Esophagus muscularis mucosa (tissue), 4 donors: Measurements from ENCODE around the gene CAMSAP2. TPM values are rescaled to one million over a fixed set of nuclear protein-coding genes. Genes with fewer than 3 reads are reported as not detected.

ENCODE experiments used
- DNase-seq: peaks from one replicate; pipeline ENCODE4 v3.0.0-alpha.2; 2017; ENCODE audit errors: extremely low spot score
- H3K27ac ChIP-seq, 4 donors: fragments of 200-600 bp; sonication (generic); replicated peaks in 1 of 4; 1 replicate in 3 of 4; 2 replicates in 1 of 4; pipeline ENCODE4 v1.5.1; 2016 to 2019; ENCODE audit warnings: mild to moderate bottlenecking in 1 of 4
- H3K27me3 ChIP-seq, 4 donors: fragments of 200-600 bp; sonication (generic); one replicate each; pipeline versions ENCODE4 v1.5.1 to v1.6.0; 2016 to 2019
- H3K36me3 ChIP-seq, 4 donors: fragments of 200-600 bp; sonication (generic); one replicate each; pipeline ENCODE4 v1.5.1; 2016 to 2019
- H3K4me1 ChIP-seq, 4 donors: fragments of 200-600 bp; sonication (generic); one replicate each; pipeline ENCODE4 v1.5.1; 2016 to 2019
- H3K4me3 ChIP-seq, 4 donors: fragments of 200-600 bp; sonication (generic); 1 replicate in 2 of 4; 2 replicates in 2 of 4; pipeline ENCODE4 v1.5.1; 2016 to 2019; ENCODE audit warnings: mild to moderate bottlenecking in 4 of 4, moderate library complexity in 1 of 4
- H3K9me3 ChIP-seq, 4 donors: fragments of 200-600 bp; sonication (generic); 1 replicate in 3 of 4; 2 replicates in 1 of 4; pipeline ENCODE4 v1.5.1; 2016 to 2019
- EP300 ChIP-seq: sonication (generic); formaldehyde crosslinking; IDR thresholded peaks from one replicate; pipeline ENCODE4 v1.6.1; 2017; ENCODE audit warnings: antibody characterized with exemption
- POLR2A ChIP-seq: fragments of 450-650 bp; IDR thresholded peaks from one replicate; pipeline ENCODE4 v1.6.1; 2017; ENCODE audit warnings: antibody characterized with exemption, moderate library complexity, mild to moderate bottlenecking, low read depth
- POLR2AphosphoS5 ChIP-seq, 2 donors: sonication (generic); formaldehyde crosslinking; IDR thresholded peaks; one replicate each; pipeline ENCODE4 v1.6.1; 2017; ENCODE audit warnings: antibody characterized with exemption in 2 of 2
- WGBS: methylation state at CpG from one replicate; pipeline ENCODE4 v1.1.5; 2018; 5-methylcytosine and 5-hydroxymethylcytosine counted together
- intact Hi-C: fragments of 100-400 bp; cut with DNase I; formaldehyde crosslinking; loops from one replicate; pipeline ENCODE4 v1.15.1; 2023
- total RNA-seq, 4 donors: library from RNA; depleted of rRNA; stranded (reverse); fragments of >200 nt; gene quantifications; one replicate each; pipeline versions ENCODE4 v1.1.0 to v1.2.1, GENCODE V29; 2016
- TF ChIP-seq, protein P1 (sequence below), 3 experiments: fragments of 200-600 bp in 2 of 3; fragments of 450-650 bp in 1 of 3; sonication (generic) in 2 of 3; IDR thresholded peaks; one replicate each; pipeline ENCODE4 v1.5.1; 2017 to 2019; ENCODE audit warnings: antibody characterized with exemption in 3 of 3, mild to moderate bottlenecking in 2 of 3, moderate library complexity in 1 of 3

CAMSAP2 gene
- total RNA-seq, 4 donors from 2014 or later: 34.6 to 44.0 (median 38.4) TPM

DNA sequence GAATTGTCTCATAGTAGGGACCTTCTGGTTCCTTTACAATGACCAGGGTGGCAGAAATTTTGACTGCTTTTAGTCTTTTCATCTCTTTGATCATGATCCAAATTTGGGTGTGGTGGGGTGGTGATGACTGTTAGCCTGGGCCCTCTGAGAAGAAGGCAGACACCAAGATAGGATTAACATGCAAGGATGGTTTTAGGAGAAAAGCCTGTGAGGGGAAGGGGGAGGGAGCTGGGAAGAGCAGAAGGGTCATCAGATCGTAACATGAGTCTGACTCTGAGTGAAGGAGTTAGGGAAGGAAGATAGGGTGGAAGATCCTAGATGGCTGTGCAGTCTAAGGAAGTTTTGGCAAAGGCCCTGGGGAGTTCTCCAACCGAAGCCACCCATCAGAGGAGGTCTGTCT is 28.5 kb upstream of the CAMSAP2 start:
- Histone ChIP-seq H3K27me3 (no peaks in the 10 kb centered on the region), H3K4me1 (no peaks in the 10 kb centered on the region), H3K27ac (no peak overlapping the region), H3K4me3 (no peak overlapping the region), H3K36me3 (no peaks in the 10 kb centered on the region), H3K9me3 (no peaks in the 10 kb centered on the region)
- TF ChIP-seq, protein P1, sequence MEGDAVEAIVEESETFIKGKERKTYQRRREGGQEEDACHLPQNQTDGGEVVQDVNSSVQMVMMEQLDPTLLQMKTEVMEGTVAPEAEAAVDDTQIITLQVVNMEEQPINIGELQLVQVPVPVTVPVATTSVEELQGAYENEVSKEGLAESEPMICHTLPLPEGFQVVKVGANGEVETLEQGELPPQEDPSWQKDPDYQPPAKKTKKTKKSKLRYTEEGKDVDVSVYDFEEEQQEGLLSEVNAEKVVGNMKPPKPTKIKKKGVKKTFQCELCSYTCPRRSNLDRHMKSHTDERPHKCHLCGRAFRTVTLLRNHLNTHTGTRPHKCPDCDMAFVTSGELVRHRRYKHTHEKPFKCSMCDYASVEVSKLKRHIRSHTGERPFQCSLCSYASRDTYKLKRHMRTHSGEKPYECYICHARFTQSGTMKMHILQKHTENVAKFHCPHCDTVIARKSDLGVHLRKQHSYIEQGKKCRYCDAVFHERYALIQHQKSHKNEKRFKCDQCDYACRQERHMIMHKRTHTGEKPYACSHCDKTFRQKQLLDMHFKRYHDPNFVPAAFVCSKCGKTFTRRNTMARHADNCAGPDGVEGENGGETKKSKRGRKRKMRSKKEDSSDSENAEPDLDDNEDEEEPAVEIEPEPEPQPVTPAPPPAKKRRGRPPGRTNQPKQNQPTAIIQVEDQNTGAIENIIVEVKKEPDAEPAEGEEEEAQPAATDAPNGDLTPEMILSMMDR (IDR thresholded peaks at IDR 0.05): no peak
- no peak for TF ChIP-seq POLR2AphosphoS5 (IDR thresholded peaks at IDR 0.05)
- TF ChIP-seq POLR2A: no peak
- no peak for TF ChIP-seq EP300
- intact Hi-C loops: no loop called here
- 79% methylated on average over 2 of the region's 2 CpGs for WGBS
- no peak for DNase-seq

DNA sequence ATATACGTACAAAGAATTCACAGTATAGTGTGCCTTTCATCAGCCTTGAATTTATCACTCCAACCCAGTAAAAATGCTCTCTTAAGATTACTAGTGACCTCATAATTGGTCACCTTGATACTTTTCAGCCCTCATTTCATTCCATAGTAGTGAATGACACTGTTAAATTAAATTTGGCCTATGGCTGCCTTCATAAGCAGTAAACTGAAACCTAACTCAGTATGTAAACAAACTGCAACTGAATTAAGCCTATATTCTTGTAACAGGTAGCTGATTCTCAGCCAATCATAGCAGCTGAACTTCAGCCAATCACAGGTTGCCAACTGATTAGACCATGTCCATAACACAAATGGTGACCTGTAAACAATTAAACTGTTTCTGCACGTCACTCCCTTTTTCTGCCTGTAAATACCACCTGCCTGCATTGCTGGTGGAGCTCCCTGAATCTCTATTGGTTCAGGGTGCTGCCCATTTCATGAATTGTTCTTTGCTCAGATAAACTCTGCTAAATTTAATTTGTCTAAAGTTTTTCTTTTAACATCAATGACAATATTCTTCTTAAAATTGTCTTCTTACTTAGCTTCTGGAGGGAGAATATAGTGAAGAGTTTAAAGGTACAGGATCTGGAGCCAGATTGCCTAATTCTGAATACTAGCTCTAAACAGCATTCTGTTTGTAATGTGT is 24.0 kb upstream of the CAMSAP2 start:
- intact Hi-C loops: no loop called here
- Histone ChIP-seq H3K27me3 (no peaks in the 10 kb centered on the region), H3K27ac (no peak overlapping the region), H3K4me1 (no peaks in the 10 kb centered on the region), H3K9me3 (no peaks in the 10 kb centered on the region), H3K36me3 (no peaks in the 10 kb centered on the region), H3K4me3 (no peak overlapping the region)
- 79% methylated on average over 2 of the region's 2 CpGs for WGBS
- TF ChIP-seq POLR2AphosphoS5 (IDR thresholded peaks at IDR 0.05) (no peak), EP300 (no peak), POLR2A (no peak)
- TF ChIP-seq, protein P1 (IDR thresholded peaks at IDR 0.05): no peak
- no peak for DNase-seq

DNA sequence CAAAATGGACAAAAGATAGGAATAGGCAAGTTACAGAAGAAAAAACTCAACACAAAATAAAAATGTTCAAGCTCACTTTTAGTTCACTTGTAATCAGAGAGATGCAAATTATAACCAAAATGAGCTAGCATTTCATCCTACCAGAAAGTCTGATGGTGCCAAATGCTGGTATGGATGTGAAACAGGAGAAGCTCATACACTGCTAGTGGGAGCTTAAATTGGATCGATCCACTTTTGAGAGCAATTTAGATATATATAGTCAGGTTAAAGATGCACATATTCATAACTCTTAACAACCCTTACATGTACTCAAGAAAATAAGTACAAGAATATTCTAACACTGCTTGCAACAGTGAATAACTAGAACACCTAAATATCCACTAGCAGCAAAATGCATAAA is 18.5 kb upstream of the CAMSAP2 start:
- Histone ChIP-seq H3K4me1 (no peaks in the 10 kb centered on the region), H3K27me3 (no peaks in the 10 kb centered on the region), H3K36me3 (no peaks in the 10 kb centered on the region), H3K27ac (no peak overlapping the region), H3K4me3 (no peak overlapping the region), H3K9me3 (no peaks in the 10 kb centered on the region)
- intact Hi-C loops: no loop called here
- TF ChIP-seq POLR2AphosphoS5 (IDR thresholded peaks at IDR 0.05) (no peak), EP300 (no peak), POLR2A (no peak)
- TF ChIP-seq, protein P1 (IDR thresholded peaks at IDR 0.05): no peak
- WGBS: 87% methylated on average over 1 of the region's 1 CpG
- no peak for DNase-seq

DNA sequence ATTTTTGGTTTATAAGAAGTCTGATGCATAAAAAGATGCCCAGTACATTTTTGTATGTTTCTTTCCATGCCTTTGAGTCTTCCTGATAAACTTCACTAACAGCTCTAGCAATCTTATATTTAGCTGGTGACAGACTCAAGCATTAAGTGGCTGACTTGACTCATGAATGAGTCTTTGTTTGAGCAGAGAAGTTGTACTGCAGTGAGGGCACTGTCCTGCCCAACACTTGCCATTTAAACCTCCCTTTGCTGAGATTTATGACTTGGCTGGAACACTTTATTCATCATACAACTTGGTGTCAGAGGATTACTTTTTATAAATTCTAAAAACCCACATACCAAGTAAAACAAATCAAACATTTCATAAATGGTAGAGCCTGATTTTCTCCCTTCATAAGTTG is 14.6 kb upstream of the CAMSAP2 start:
- H3K36me3 ChIP-seq: no peaks in the 10 kb centered on the region
- H3K27ac ChIP-seq: no peak overlapping the region
- no peaks in the 10 kb centered on the region for H3K9me3 ChIP-seq
- H3K27me3 ChIP-seq: no peaks in the 10 kb centered on the region
- TF ChIP-seq POLR2AphosphoS5 (IDR thresholded peaks at IDR 0.05): no peak
- TF ChIP-seq, protein P1 (IDR thresholded peaks at IDR 0.05): no peak
- no peak for TF ChIP-seq POLR2A
- no peak for TF ChIP-seq EP300
- no peaks in the 10 kb centered on the region for H3K4me1 ChIP-seq
- no peak overlapping the region for H3K4me3 ChIP-seq
- intact Hi-C loops: no loop called here
- DNase-seq: no peak

DNA sequence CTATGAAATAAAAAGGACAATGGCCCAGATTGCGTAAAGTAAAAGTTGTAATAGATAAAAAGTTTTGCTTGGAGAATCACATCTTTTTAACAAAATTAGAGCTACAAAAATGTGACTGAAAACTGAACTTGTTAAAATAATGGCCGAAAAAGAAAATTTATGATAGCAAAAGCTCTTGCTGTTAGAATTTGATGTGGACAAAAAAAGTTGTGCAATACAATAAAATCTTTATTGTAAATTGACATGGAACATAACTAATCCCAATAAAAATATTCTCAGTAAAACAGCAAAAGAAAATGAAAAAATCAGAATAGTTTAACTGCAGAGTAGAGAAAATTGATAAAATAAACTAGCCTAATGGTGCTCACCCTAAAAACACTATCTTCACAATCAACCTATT is 11.4 kb upstream of the CAMSAP2 start:
- Histone ChIP-seq H3K27me3 (no peaks in the 10 kb centered on the region), H3K4me1 (no peaks in the 10 kb centered on the region), H3K9me3 (no peaks in the 10 kb centered on the region), H3K27ac (no peak overlapping the region), H3K4me3 (no peak overlapping the region), H3K36me3 (no peaks in the 10 kb centered on the region)
- intact Hi-C loops: no loop called here
- WGBS: 96% methylated on average over 2 of the region's 2 CpGs
- TF ChIP-seq POLR2AphosphoS5 (IDR thresholded peaks at IDR 0.05) (no peak), EP300 (no peak), POLR2A (no peak)
- TF ChIP-seq, protein P1 (IDR thresholded peaks at IDR 0.05): no peak
- DNase-seq: no peak
